ENCODE data around the gene VPS9D1.

DNA sequence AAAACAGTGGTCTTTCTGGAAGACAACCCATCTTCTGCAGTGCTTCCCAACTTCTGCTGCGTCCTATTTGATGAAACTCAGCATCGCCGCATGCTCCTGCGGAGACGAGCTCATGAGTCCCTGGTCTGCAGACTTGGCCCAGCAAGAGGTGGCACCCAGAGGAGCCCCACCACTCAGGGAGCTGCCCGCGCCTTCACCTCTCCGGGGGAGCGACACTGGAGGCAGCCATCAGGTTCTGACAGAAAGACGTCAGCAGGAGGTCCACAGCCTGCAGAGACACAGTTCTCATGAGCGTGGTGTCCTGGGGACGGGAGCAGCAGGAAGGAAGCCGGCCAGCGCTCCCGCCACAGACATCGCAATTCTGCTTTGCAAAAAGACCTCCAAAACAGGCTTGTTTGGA lies 49.7 kb upstream of the VPS9D1 start:
- TF ChIP-seq, protein P1, sequence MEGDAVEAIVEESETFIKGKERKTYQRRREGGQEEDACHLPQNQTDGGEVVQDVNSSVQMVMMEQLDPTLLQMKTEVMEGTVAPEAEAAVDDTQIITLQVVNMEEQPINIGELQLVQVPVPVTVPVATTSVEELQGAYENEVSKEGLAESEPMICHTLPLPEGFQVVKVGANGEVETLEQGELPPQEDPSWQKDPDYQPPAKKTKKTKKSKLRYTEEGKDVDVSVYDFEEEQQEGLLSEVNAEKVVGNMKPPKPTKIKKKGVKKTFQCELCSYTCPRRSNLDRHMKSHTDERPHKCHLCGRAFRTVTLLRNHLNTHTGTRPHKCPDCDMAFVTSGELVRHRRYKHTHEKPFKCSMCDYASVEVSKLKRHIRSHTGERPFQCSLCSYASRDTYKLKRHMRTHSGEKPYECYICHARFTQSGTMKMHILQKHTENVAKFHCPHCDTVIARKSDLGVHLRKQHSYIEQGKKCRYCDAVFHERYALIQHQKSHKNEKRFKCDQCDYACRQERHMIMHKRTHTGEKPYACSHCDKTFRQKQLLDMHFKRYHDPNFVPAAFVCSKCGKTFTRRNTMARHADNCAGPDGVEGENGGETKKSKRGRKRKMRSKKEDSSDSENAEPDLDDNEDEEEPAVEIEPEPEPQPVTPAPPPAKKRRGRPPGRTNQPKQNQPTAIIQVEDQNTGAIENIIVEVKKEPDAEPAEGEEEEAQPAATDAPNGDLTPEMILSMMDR (conservative IDR thresholded peaks at IDR 0.05; ENCODE audit: low read depth in 2 of 2) = no peak
- no peak for TF ChIP-seq EZH2phosphoT487 (IDR thresholded peaks at IDR 0.05; ENCODE audit: unreplicated experiment)

Measured in GM23338 (cell line).